Heart right ventricle (tissue), 16 donors: ENCODE results near the gene KCNMB4. TPM values are rescaled to one million over a fixed set of nuclear protein-coding genes. Genes with fewer than 3 reads are reported as not detected.
A peak's percentile ranks its signal among the peaks of the same experiment; 100 is the strongest.

Source experiments
- ATAC-seq, 8 donors: fragments of 200-7000 bp; cut with Tn5 transposase; one replicate each; pipeline ENCODE4 v1.9.1; 2020; ENCODE audit warnings: mild to moderate bottlenecking in 8 of 8, moderate library complexity in 8 of 8, moderate number of reproducible peaks in 1 of 8
- DNase-seq, 2 donors: peaks; one replicate each; pipeline ENCODE4 v3.0.0-alpha.2; 2020
- H3K27ac ChIP-seq, 10 donors: fragments of 200-600 bp; sonication (generic) in 2 of 10; one replicate each; pipeline versions ENCODE4 v1.5.0 to v1.8.0; 2020 to 2022; ENCODE audit warnings: mild to moderate bottlenecking in 3 of 10
- H3K27me3 ChIP-seq, 7 donors: fragments of 200-600 bp; one replicate each; pipeline ENCODE4 v1.8.0; 2021 to 2022; ENCODE audit warnings: mild to moderate bottlenecking in 2 of 7
- H3K36me3 ChIP-seq, 9 donors: fragments of 200-600 bp; sonication (generic) in 1 of 9; one replicate each; pipeline versions ENCODE4 v1.5.0 to v1.8.0; 2020 to 2022; ENCODE audit warnings: mild to moderate bottlenecking in 2 of 9
- H3K4me1 ChIP-seq, 9 donors: fragments of 200-600 bp; sonication (generic) in 1 of 9; one replicate each; pipeline versions ENCODE4 v1.5.0 to v1.8.0; 2020 to 2022; ENCODE audit warnings: mild to moderate bottlenecking in 4 of 9
- H3K4me3 ChIP-seq, 10 donors: fragments of 200-600 bp; sonication (generic) in 2 of 10; one replicate each; pipeline versions ENCODE4 v1.5.0 to v1.8.0; 2020 to 2022; ENCODE audit warnings: mild to moderate bottlenecking in 7 of 10, moderate library complexity in 2 of 10
- H3K9me3 ChIP-seq, 11 donors: fragments of 200-600 bp in 10 of 11; sonication (generic) in 2 of 11; one replicate each; pipeline versions ENCODE4 v1.5.0 to v1.8.0; 2013 to 2022; ENCODE audit warnings: mild to moderate bottlenecking in 2 of 11, control low read depth in 1 of 11, moderate library complexity in 1 of 11
- CTCF ChIP-seq, 9 donors: fragments of 200-600 bp; sonication (generic) in 2 of 9; IDR thresholded peaks; one replicate each; pipeline versions ENCODE4 v1.5.0 to v1.8.0; 2021 to 2022; ENCODE audit warnings: antibody characterized with exemption in 9 of 9, mild to moderate bottlenecking in 5 of 9, moderate library complexity in 1 of 9
- WGBS, 2 donors: extraction: QIAGEN DNeasy Blood & Tissue Kit; methylation state at CpG; one replicate each; pipeline ENCODE4 v1.1.7; 2013; ENCODE audit warnings: inconsistent platforms in 1 of 2; 5-methylcytosine and 5-hydroxymethylcytosine counted together
- intact Hi-C, 10 donors: fragments of 100-400 bp; cut with DNase I; formaldehyde crosslinking; loops; one replicate each; pipeline versions ENCODE4 v1.11.1 to v1.14.2; 2022
- polyA plus RNA-seq, 2 donors: library from polyadenylated mRNA; stranded (reverse); fragments of 200-250 nt; gene quantifications; one replicate each; pipeline ENCODE4 v1.2.3, GENCODE V29; 2013
- total RNA-seq, 10 donors: library from RNA; stranded (reverse); fragmentation: NEBNext Ultra II Directional in 3 of 10; extraction: Animal tissue kit (Norgen Biotek cat#: 25700) in 3 of 10; gene quantifications; one replicate each; pipeline versions ENCODE4 v1.2.1 to v1.2.4, GENCODE V29; 2021 to 2023
- donor health status: Arrhythmogenic right ventricular cardiomyopathy.
- donor health status: ischemic (EF 13 %, LVEDD 7.1; RV severe dilation, severe dysfunction).
- donor health status: healthy with polysubstance abuse.
- donor health status: DM: no; HTN: yes; CAD: no.
- donor health status: DM: no; HTN: no; CAD: no.
- donor health status: ischemic (EF 25% LVEDD 6.9; RV normal size, moderate dysfunction).
- donor health status: ischemic (EF 25% LVEDD 5.7; RV mildly dilated, moderate dysfunction).
- donor health status: healthy.
- donor health status: DM: yes; HTN: yes; CAD: no.
- donor health status: Ischemic cardiomyopathy.
- donor health status: ischemic (EF 35%, LVEDD 5.7; RV mildly dilated, moderate dysfunction).
- donor health status: nonischemic (EF 11% LVEDD 7.7; RV severe dilation, severe dysfunction).
- donor health status: DM: yes; HTN: yes; CAD: no.
- donor health status: PGD.
- donor health status: ischemic (EF 29% LVEDD 5.4; RV normal size, mild dysfunction).
- donor health status: nonischemic (EF 23%, LVEDD 6.1; RV moderate dilation, normal function).

Gene KCNMB4
- total and polyA plus RNA-seq, 12 donors = 1.2 to 3.8 (median 2.0) TPM

GRCh38 chr12:70364695-70365397, 1.2 kb upstream of the KCNMB4 start:
- intact Hi-C loops = loop anchor here in 5 of 10 donors (5.0 to 10.0 kb wide), 5 partner anchors 120 to 360 kb away; partner anchors contain the start of gene CNOT2 (in 4 of the 5)
- Histone ChIP-seq H3K27ac (no peak overlapping the region), H3K4me1 (peaks cover 7 to 39% (median 20%) of the 10 kb centered on the region in 9 donors), H3K27me3 (peaks cover 0 to 65% (median 0%) of the 10 kb centered on the region in 7 donors), H3K9me3 (no peaks in the 10 kb centered on the region), H3K36me3 (no peaks in the 10 kb centered on the region), H3K4me3 (peak overlapping the region; percentile 56 to 89 (median 68))
- no peak for TF ChIP-seq CTCF (IDR thresholded peaks at IDR 0.05)
- DNase-seq (no peak), ATAC-seq (no peak)
- WGBS, 2 donors = 27 to 31% methylated on average over 16 of the region's 16 CpGs

- peaks cover 0 to 65% (median 0%) of the 10 kb centered on the region in 7 donors for H3K27me3 ChIP-seq
- no peak overlapping the region for H3K27ac ChIP-seq
- H3K36me3 ChIP-seq = no peaks in the 10 kb centered on the region
- DNase-seq (no peak), ATAC-seq (no peak)
- no peaks in the 10 kb centered on the region for H3K9me3 ChIP-seq
- H3K4me3 ChIP-seq = peak overlapping the region; percentile 56 to 89 (median 68)
- H3K4me1 ChIP-seq = peaks cover 7 to 39% (median 20%) of the 10 kb centered on the region in 9 donors
- TF ChIP-seq CTCF (IDR thresholded peaks at IDR 0.05) = no peak
- WGBS, 2 donors = 1 to 2% methylated on average over 6 of the region's 6 CpGs
- intact Hi-C loops = loop anchor here in 5 of 10 donors (5.0 to 10.0 kb wide), 5 partner anchors 121 to 359 kb away; partner anchors contain the start of gene CNOT2 (in 4 of the 5)
Measured at GRCh38 chr12:70365398-70365647, 767 bp upstream of the KCNMB4 start.

- WGBS, 2 donors = 0% methylated on average over 61 to 69 of the region's 69 CpGs
- Histone ChIP-seq H3K4me3 (peak overlapping the region; percentile 56 to 89 (median 68)), H3K36me3 (no peaks in the 10 kb centered on the region), H3K27ac (peak overlapping the region in 9 of 10 donors; percentile 2 to 60 (median 36)), H3K4me1 (peaks cover 7 to 39% (median 20%) of the 10 kb centered on the region in 9 donors), H3K9me3 (no peaks in the 10 kb centered on the region), H3K27me3 (peaks cover 0 to 65% (median 0%) of the 10 kb centered on the region in 7 donors)
- peak; percentile 27 to 65 (median 44) for ATAC-seq
- DNase-seq = peak; percentile 9 to 29
- intact Hi-C loops = loop anchor here in 5 of 10 donors (5.0 to 10.0 kb wide), 5 partner anchors 122 to 358 kb away; partner anchors contain the start of gene CNOT2 (in 4 of the 5)
- no peak for TF ChIP-seq CTCF (IDR thresholded peaks at IDR 0.05)
Measured at GRCh38 chr12:70366581-70367257, 629 bp downstream of the KCNMB4 start.
